Adrenal gland (tissue), 19 donors: ENCODE measurements around the gene RGL1. TPM values are rescaled to one million over a fixed set of nuclear protein-coding genes. Genes with fewer than 3 reads are reported as not detected.

Experiments used
- DNase-seq, 7 donors: peaks; one replicate each; pipeline ENCODE4 v3.0.0-alpha.2; 2019 to 2020
- H3K27ac ChIP-seq, 5 donors: fragments of 200-600 bp; sonication (generic) in 4 of 5; 1 replicate in 3 of 5; 2 replicates in 2 of 5; pipeline versions ENCODE4 v1.5.1 to v1.8.0; 2016 to 2020; ENCODE audit warnings: mild to moderate bottlenecking in 1 of 5
- H3K27me3 ChIP-seq: fragments of 200-600 bp; 2 replicates; pipeline ENCODE4 v1.8.0; 2021
- H3K36me3 ChIP-seq, 2 donors: fragments of 200-600 bp; replicated peaks in 1 of 2; 1 replicate in 1 of 2; 2 replicates in 1 of 2; pipeline versions ENCODE4 v1.5.1 to v1.8.0; 2018 to 2022
- H3K4me1 ChIP-seq, 2 donors: fragments of 200-600 bp; replicated peaks in 1 of 2; 1 replicate in 1 of 2; 2 replicates in 1 of 2; pipeline versions ENCODE4 v1.5.1 to v1.8.0; 2018 to 2021
- H3K4me3 ChIP-seq, 4 donors: fragments of 200-600 bp; sonication (generic) in 3 of 4; one replicate each; pipeline ENCODE4 v1.5.1; 2016 to 2018
- H3K9me3 ChIP-seq, 3 donors: fragments of 200-600 bp; sonication (generic) in 1 of 3; replicated peaks in 1 of 3; 1 replicate in 2 of 3; 2 replicates in 1 of 3; pipeline versions ENCODE4 v1.5.1 to v1.8.0; 2016 to 2021
- POLR2A ChIP-seq, 2 donors: fragments of 450-650 bp; IDR thresholded peaks; one replicate each; pipeline ENCODE4 v1.6.1; 2017; ENCODE audit warnings: antibody characterized with exemption in 2 of 2, mild to moderate bottlenecking in 2 of 2, moderate library complexity in 1 of 2
- WGBS, 4 donors: extraction: QIAGEN DNeasy Blood & Tissue Kit in 2 of 4; methylation state at CpG; one replicate each; pipeline versions ENCODE4 v1.1.5 to v1.1.7; 2013 to 2017; 5-methylcytosine and 5-hydroxymethylcytosine counted together
- intact Hi-C, 2 donors: fragments of 100-400 bp; cut with DNase I; formaldehyde crosslinking; loops; one replicate each; pipeline versions ENCODE4 v1.14.1 to v1.15.0; 2022 to 2023
- long read RNA-seq, 10 donors: library from polyadenylated mRNA in 3 of 10; unstranded in 2 of 10; stranded (forward) in 1 of 10; transcript quantifications; one replicate each; pipeline ENCODE4 v2.0.0 and lab custom pipeline, GENCODE V29; 2021 to 2026
- polyA plus RNA-seq, 3 donors: library from polyadenylated mRNA; stranded (reverse); fragments of 200-250 nt in 2 of 3; fragments of 350-450 nt in 1 of 3; fragmentation: Illumina TruSeq in 1 of 3; extraction: RNeasy Lipid Tissue Mini Kit (QIAGEN cat#74804) in 1 of 3; gene quantifications; one replicate each; pipeline ENCODE4 v1.2.3, GENCODE V29; 2013 to 2014
- total RNA-seq, 9 donors: library from RNA; depleted of rRNA in 4 of 9; stranded (reverse); fragments of >200 nt in 4 of 9; fragments of 120-200 nt in 1 of 9; fragmentation: NEBNext Ultra II Directional in 1 of 9; extraction: Animal tissue kit (Norgen Biotek cat#: 25700) in 1 of 9; gene quantifications; one replicate each; pipeline versions ENCODE4 v1.1.0 to v1.2.4, GENCODE V29; 2013 to 2023
- TF ChIP-seq, protein P1 (sequence below), 6 experiments: fragments of 450-650 bp in 4 of 6; fragments of 200-600 bp in 2 of 6; sonication (generic) in 1 of 6; IDR thresholded peaks; 1 replicate in 5 of 6; 2 replicates in 1 of 6; pipeline versions ENCODE4 v1.5.1 to v1.8.0; 2016 to 2021; ENCODE audit warnings: antibody characterized with exemption in 6 of 6, mild to moderate bottlenecking in 2 of 6, moderate library complexity in 1 of 6
- donor health status: healthy with polysubstance abuse.
- donor health status: Bipolar disorder and iron deficiency.
- donor health status: DM: yes; HTN: yes; CAD: no.
- donor health status: DM: no; HTN: no; CAD: no.
- donor health status: DM: no; HTN: no; CAD: no.
- donor health status: DM: yes; HTN: yes; CAD: no.

The RGL1 gene
- 10 to 100 TPM; 29.6 to 76.9 (median 51.7) TPM for total RNA-seq
- 10 to 100 TPM; 15.5 to 28.1 (median 18.6) TPM for polyA plus RNA-seq
- long read RNA-seq, donor 1: 0 reads
- long read RNA-seq, donor 2, full-length matches to known transcripts: 2 of 2 reads
- long read RNA-seq, donor 2, partial matches to known transcripts: 0 of 2 reads
- long read RNA-seq, donor 2, other reads (novel, unspliced or antisense): 0 of 2 reads
- long read RNA-seq, donor 3, full-length matches to known transcripts: 3 of 3 reads
- long read RNA-seq, donor 3, partial matches to known transcripts: 0 of 3 reads
- long read RNA-seq, donor 3, other reads (novel, unspliced or antisense): 0 of 3 reads
- long read RNA-seq, donor 4, full-length matches to known transcripts: 1 of 3 reads
- long read RNA-seq, donor 4, partial matches to known transcripts: 0 of 3 reads
- long read RNA-seq, donor 4, other reads (novel, unspliced or antisense): 2 of 3 reads
- long read RNA-seq, donor 5, full-length matches to known transcripts: 62 of 103 reads
- long read RNA-seq, donor 5, partial matches to known transcripts: 32 of 103 reads
- long read RNA-seq, donor 5, other reads (novel, unspliced or antisense): 9 of 103 reads
- long read RNA-seq, donor 6, full-length matches to known transcripts: 1 of 10 reads
- long read RNA-seq, donor 6, partial matches to known transcripts: 3 of 10 reads
- long read RNA-seq, donor 6, other reads (novel, unspliced or antisense): 6 of 10 reads
- long read RNA-seq, donor 7, full-length matches to known transcripts: 2 of 2 reads
- long read RNA-seq, donor 7, partial matches to known transcripts: 0 of 2 reads
- long read RNA-seq, donor 7, other reads (novel, unspliced or antisense): 0 of 2 reads
- long read RNA-seq, donor 8, full-length matches to known transcripts: 6 of 6 reads
- long read RNA-seq, donor 8, partial matches to known transcripts: 0 of 6 reads
- long read RNA-seq, donor 8, other reads (novel, unspliced or antisense): 0 of 6 reads
- long read RNA-seq, donor 9, full-length matches to known transcripts: 6 of 6 reads
- long read RNA-seq, donor 9, partial matches to known transcripts: 0 of 6 reads
- long read RNA-seq, donor 9, other reads (novel, unspliced or antisense): 0 of 6 reads
- long read RNA-seq, donor 10, full-length matches to known transcripts: 1 of 1 reads
- long read RNA-seq, donor 10, partial matches to known transcripts: 0 of 1 reads
- long read RNA-seq, donor 10, other reads (novel, unspliced or antisense): 0 of 1 reads

DNA sequence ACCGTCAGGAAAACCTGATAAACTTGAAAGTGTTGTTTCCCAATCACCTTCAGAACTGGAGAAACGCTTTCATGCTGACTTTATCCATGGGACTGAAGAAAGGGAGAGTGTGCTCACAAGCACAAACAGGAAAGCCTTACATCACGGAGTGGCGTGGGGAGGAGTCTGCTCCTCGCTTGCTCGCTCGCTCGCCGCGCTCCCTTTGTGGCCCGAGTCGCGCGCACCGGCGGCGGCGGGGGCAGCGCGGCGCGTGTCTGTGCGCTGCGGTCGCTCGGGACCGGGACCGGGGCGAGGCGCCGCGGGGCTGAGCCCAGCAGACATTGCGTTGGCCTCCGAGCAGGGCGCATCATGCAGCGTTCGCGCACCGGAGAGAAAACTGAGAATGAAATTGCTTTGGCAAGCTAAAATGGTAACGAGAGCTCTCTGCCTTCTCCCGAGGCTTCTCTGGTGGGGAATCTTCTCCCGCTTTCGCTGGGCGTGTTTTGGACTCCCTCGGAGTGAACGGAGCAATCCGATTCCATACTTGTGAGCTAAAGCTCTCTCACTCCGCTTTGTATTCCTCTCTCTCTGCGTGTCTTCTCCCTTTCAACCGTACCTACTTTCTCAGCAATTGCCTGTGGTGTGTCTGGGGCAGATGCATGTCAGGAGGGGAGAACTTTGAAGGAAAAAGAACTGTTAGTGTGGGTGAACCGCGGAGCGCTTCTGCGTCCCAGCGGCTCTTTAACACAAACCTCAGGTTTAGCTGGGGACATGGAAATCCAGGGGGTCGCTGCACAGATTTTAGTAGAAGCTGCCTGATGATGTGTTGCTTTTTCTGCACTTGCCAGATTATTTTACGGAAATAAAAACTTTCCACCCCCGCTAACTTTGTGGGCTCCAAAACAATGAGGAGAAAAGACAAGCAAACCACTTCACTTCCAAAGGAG lies at the start of gene RGL1:
TSS of gene RGL1 (plus strand) at position 205 of the 926 bp plus-strand sequence. CDS start at position 383, 178 bp downstream.
- Histone ChIP-seq H3K36me3 (no peaks in the 10 kb centered on the region), H3K9me3 (peaks cover 0 to 6% (median 0%) of the 10 kb centered on the region in 3 donors), H3K4me1 (peaks cover 15 to 38% of the 10 kb centered on the region in 2 donors), H3K27ac (peak within 1 kb of the TSS; percentile 79 to 96 (median 85)), H3K4me3 (peak within 1 kb of the TSS; percentile 33 to 93 (median 44)), H3K27me3 (no peaks in the 10 kb centered on the region)
- 0 to 1% (median 0%) methylated on average over 44 to 58 of the region's 58 CpGs for WGBS, 4 donors
- intact Hi-C loops: no loop called here
- DNase-seq: peak; percentile 77 to 90 (median 84)
- peak; percentile 80 to 96 for TF ChIP-seq POLR2A (IDR thresholded peaks at IDR 0.05)
- TF ChIP-seq, protein P1, sequence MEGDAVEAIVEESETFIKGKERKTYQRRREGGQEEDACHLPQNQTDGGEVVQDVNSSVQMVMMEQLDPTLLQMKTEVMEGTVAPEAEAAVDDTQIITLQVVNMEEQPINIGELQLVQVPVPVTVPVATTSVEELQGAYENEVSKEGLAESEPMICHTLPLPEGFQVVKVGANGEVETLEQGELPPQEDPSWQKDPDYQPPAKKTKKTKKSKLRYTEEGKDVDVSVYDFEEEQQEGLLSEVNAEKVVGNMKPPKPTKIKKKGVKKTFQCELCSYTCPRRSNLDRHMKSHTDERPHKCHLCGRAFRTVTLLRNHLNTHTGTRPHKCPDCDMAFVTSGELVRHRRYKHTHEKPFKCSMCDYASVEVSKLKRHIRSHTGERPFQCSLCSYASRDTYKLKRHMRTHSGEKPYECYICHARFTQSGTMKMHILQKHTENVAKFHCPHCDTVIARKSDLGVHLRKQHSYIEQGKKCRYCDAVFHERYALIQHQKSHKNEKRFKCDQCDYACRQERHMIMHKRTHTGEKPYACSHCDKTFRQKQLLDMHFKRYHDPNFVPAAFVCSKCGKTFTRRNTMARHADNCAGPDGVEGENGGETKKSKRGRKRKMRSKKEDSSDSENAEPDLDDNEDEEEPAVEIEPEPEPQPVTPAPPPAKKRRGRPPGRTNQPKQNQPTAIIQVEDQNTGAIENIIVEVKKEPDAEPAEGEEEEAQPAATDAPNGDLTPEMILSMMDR (IDR thresholded peaks at IDR 0.05): no peak

GRCh38 chr1:183756326-183756725 lies 48.6 kb upstream of the RGL1 start:
- DNase-seq: no peak
- Histone ChIP-seq H3K4me1 (no peaks in the 10 kb centered on the region), H3K36me3 (no peaks in the 10 kb centered on the region), H3K9me3 (no peaks in the 10 kb centered on the region), H3K4me3 (no peak overlapping the region), H3K27ac (no peak overlapping the region), H3K27me3 (no peaks in the 10 kb centered on the region)
- intact Hi-C loops: no loop called here
- WGBS, 4 donors: 90 to 96% (median 95%) methylated on average over 2 of the region's 2 CpGs
- TF ChIP-seq, protein P1 (IDR thresholded peaks at IDR 0.05): no peak

- intact Hi-C loops: no loop called here
- TF ChIP-seq, protein P1 (IDR thresholded peaks at IDR 0.05): no peak
- TF ChIP-seq POLR2A (IDR thresholded peaks at IDR 0.05): no peak
- no peaks in the 10 kb centered on the region for H3K36me3 ChIP-seq
- no peaks in the 10 kb centered on the region for H3K4me1 ChIP-seq
- H3K27ac ChIP-seq: no peak overlapping the region
- H3K4me3 ChIP-seq: no peak overlapping the region
- H3K9me3 ChIP-seq: no peaks in the 10 kb centered on the region
- no peak for DNase-seq
- no peaks in the 10 kb centered on the region for H3K27me3 ChIP-seq
- 68 to 79% (median 72%) methylated on average over 4 of the region's 4 CpGs for WGBS, 4 donors
These were observed 47.9 kb upstream of the RGL1 start for GRCh38 chr1:183757061-183757460.
